Hematopoietic multipotent progenitor cell treated with erythropoietin and hydrocortisone succinate and interleukin-3 and kit ligand, for 6 days (in vitro differentiated cells): ENCODE results near the gene TENM4.

Experiments used
- DNase-seq: peaks from one replicate; pipeline ENCODE4 v3.0.0-alpha.2; 2015

Gene TENM4

GRCh38 chr11:79077702-79078330 is 363.0 kb downstream of the TENM4 start:
- DNase-seq = no peak

GRCh38 chr11:79076526-79077115 is 364.2 kb downstream of the TENM4 start:
- peak; percentile 59 for DNase-seq

GRCh38 chr11:79074547-79074946 is 366.3 kb downstream of the TENM4 start:
- no peak for DNase-seq

GRCh38 chr11:79071190-79071589 is 369.6 kb downstream of the TENM4 start:
- DNase-seq = no peak

- no peak for DNase-seq
These were observed 370.3 kb downstream of the TENM4 start for GRCh38 chr11:79070518-79070917.

GRCh38 chr11:79069504-79069903 is 371.3 kb downstream of the TENM4 start:
- no peak for DNase-seq

- no peak for DNase-seq
These were observed 372.5 kb downstream of the TENM4 start for GRCh38 chr11:79068356-79068755.

GRCh38 chr11:79067352-79067679 is 373.5 kb downstream of the TENM4 start:
- no peak for DNase-seq

- no peak for DNase-seq
These were observed 374.1 kb downstream of the TENM4 start for GRCh38 chr11:79066456-79067351.

- peak; percentile 10 for DNase-seq
These were observed 377.7 kb downstream of the TENM4 start for GRCh38 chr11:79062814-79063762.

- no peak for DNase-seq
These were observed 380.5 kb downstream of the TENM4 start for GRCh38 chr11:79060081-79060953.

GRCh38 chr11:79059141-79059540 is 381.7 kb downstream of the TENM4 start:
- no peak for DNase-seq

GRCh38 chr11:79055856-79056631 is 384.8 kb downstream of the TENM4 start:
- no peak for DNase-seq

GRCh38 chr11:79054636-79055035 is 386.2 kb downstream of the TENM4 start:
- no peak for DNase-seq

- peak; percentile 10 for DNase-seq
These were observed 388.3 kb downstream of the TENM4 start for GRCh38 chr11:79052544-79052943.

GRCh38 chr11:79050786-79051185 is 390.0 kb downstream of the TENM4 start:
- no peak for DNase-seq

- no peak for DNase-seq
These were observed 391.1 kb downstream of the TENM4 start for GRCh38 chr11:79049741-79050179.

GRCh38 chr11:79047980-79048379 is 392.9 kb downstream of the TENM4 start:
- DNase-seq = no peak

- no peak for DNase-seq
These were observed 393.5 kb downstream of the TENM4 start for GRCh38 chr11:79047321-79047720.

GRCh38 chr11:79046366-79046765 is 394.5 kb downstream of the TENM4 start:
- DNase-seq = no peak

GRCh38 chr11:79045800-79046304 is 395.0 kb downstream of the TENM4 start:
- DNase-seq = no peak
